ENCODE data around the gene TUBB4A. TPM values are rescaled to one million over a fixed set of nuclear protein-coding genes. Genes with fewer than 3 reads are reported as not detected.

TUBB4A gene
- total and polyA plus RNA-seq, 2 experiments from 2014 or later = 4.4 to 7.3 TPM

DNA sequence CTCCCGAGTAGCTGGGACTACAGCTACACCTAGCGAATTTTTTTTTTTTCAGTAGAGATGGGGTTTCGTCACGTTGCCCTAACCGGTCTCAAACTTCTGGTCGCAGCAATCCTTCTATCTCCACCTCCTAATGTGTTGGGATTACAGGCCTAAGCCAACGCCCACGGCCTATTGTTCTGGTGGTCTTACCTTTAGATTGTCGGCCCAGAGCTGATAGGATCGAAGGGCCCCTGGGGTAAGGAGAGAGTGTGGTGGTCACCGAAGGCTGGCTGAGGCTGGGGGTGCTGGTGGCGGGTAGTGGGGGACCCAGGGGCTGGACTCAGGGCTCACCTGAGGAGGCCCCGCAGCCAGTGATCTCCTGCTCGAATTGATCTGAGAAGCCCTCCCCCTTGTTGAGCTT, 31.0 kb downstream of the TUBB4A start:
- Histone ChIP-seq H4K20me1 (ENCODE audit: insufficient read depth, poor library complexity, severe bottlenecking) (no peaks in the 10 kb centered on the region), H3K79me2 (no peaks in the 10 kb centered on the region), H3K9me2 (replicated peaks; ENCODE audit: insufficient read depth) (no peaks in the 10 kb centered on the region), H3K4me1 (ENCODE audit: insufficient read depth) (peaks cover 7% of the 10 kb centered on the region), H3K4me3 (no peak overlapping the region), H3K27ac (no peak overlapping the region), H3K4me2 (no peak overlapping the region), H3K27me3 (no peaks in the 10 kb centered on the region), H3K9me3 (ENCODE audit: low read depth) (no peaks in the 10 kb centered on the region), H3K36me3 (replicated peaks; ENCODE audit: insufficient read depth, low read depth) (no peaks in the 10 kb centered on the region), H2AFZ (no peak overlapping the region)
- WGBS (ENCODE audit: low lambda C conversion rate, missing lambda C conversion rate) = 76% methylated on average over 12 of the region's 14 CpGs
- no peak for DNase-seq (ENCODE audit: low spot score)
- TF ChIP-seq EZH2 (IDR thresholded peaks at IDR 0.05; ENCODE audit: borderline replicate concordance) (no peak), EZH2phosphoT487 (IDR thresholded peaks at IDR 0.05; ENCODE audit: low read depth, severe bottlenecking, unreplicated experiment) (no peak)
- TF ChIP-seq, protein P1, sequence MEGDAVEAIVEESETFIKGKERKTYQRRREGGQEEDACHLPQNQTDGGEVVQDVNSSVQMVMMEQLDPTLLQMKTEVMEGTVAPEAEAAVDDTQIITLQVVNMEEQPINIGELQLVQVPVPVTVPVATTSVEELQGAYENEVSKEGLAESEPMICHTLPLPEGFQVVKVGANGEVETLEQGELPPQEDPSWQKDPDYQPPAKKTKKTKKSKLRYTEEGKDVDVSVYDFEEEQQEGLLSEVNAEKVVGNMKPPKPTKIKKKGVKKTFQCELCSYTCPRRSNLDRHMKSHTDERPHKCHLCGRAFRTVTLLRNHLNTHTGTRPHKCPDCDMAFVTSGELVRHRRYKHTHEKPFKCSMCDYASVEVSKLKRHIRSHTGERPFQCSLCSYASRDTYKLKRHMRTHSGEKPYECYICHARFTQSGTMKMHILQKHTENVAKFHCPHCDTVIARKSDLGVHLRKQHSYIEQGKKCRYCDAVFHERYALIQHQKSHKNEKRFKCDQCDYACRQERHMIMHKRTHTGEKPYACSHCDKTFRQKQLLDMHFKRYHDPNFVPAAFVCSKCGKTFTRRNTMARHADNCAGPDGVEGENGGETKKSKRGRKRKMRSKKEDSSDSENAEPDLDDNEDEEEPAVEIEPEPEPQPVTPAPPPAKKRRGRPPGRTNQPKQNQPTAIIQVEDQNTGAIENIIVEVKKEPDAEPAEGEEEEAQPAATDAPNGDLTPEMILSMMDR (IDR thresholded peaks at IDR 0.05; ENCODE audit: poor library complexity) = no peak

DNA sequence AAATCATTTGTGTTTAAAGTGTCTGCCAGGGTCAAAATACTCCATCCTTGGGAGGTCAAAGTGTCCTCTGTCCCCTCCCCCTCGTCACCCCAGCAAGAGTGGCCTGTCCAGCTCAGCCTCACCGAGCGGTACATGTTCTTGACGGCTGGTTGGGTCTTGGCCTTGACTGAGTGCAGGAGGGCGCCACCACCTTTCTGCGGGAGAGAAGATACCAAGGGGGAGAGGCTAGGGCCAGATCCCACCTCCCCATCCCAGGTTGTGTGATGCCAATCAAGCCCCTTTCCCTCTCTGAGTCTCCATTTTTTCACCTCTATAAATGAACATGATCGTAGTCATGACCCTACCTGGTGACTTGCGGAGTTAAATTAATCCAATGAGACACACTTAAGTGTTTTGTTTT, 31.9 kb downstream of the TUBB4A start:
- Histone ChIP-seq H3K27ac (no peak overlapping the region), H3K36me3 (replicated peaks; ENCODE audit: insufficient read depth, low read depth) (no peaks in the 10 kb centered on the region), H3K9me2 (replicated peaks; ENCODE audit: insufficient read depth) (no peaks in the 10 kb centered on the region), H3K27me3 (no peaks in the 10 kb centered on the region), H3K9me3 (ENCODE audit: low read depth) (no peaks in the 10 kb centered on the region), H3K4me3 (no peak overlapping the region), H2AFZ (no peak overlapping the region), H3K79me2 (peaks cover 7% of the 10 kb centered on the region), H3K4me1 (ENCODE audit: insufficient read depth) (no peaks in the 10 kb centered on the region), H4K20me1 (ENCODE audit: insufficient read depth, poor library complexity, severe bottlenecking) (peaks cover 4% of the 10 kb centered on the region), H3K4me2 (no peak overlapping the region)
- 84% methylated on average over 8 of the region's 8 CpGs for WGBS (ENCODE audit: low lambda C conversion rate, missing lambda C conversion rate)
- DNase-seq (ENCODE audit: low spot score) = no peak
- TF ChIP-seq, protein P1 (IDR thresholded peaks at IDR 0.05; ENCODE audit: poor library complexity) = no peak
- TF ChIP-seq EZH2 (IDR thresholded peaks at IDR 0.05; ENCODE audit: borderline replicate concordance) (no peak), EZH2phosphoT487 (IDR thresholded peaks at IDR 0.05; ENCODE audit: low read depth, severe bottlenecking, unreplicated experiment) (no peak)

DNA sequence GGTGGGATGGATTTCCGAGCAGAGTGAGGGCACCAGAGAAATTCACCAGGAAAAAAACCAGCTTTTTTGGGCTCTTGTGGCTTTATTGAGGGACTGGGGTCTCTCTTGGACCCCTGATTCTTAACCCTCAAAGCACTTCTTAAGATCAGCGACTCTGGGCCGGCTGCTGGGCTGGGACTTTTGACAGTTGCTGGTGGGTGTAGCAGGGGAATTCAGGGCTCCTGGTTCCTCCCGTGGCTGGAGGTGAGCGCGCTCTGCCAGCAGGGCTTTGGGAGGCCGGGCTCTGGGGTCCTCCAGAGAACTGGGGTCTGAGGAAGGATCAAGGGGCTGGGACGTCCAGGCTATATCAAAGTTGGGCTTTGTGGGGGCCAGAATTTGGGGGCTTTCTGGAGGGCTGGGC, 34.7 kb downstream of the TUBB4A start:
- Histone ChIP-seq H3K36me3 (replicated peaks; ENCODE audit: insufficient read depth, low read depth) (no peaks in the 10 kb centered on the region), H2AFZ (no peak overlapping the region), H3K4me2 (no peak overlapping the region), H3K27me3 (no peaks in the 10 kb centered on the region), H3K9me3 (ENCODE audit: low read depth) (no peaks in the 10 kb centered on the region), H3K9me2 (replicated peaks; ENCODE audit: insufficient read depth) (no peaks in the 10 kb centered on the region), H3K4me1 (ENCODE audit: insufficient read depth) (no peaks in the 10 kb centered on the region), H3K27ac (no peak overlapping the region), H4K20me1 (ENCODE audit: insufficient read depth, poor library complexity, severe bottlenecking) (peaks cover 4% of the 10 kb centered on the region), H3K79me2 (peaks cover 15% of the 10 kb centered on the region), H3K4me3 (no peak overlapping the region)
- DNase-seq (ENCODE audit: low spot score) = no peak
- TF ChIP-seq EZH2phosphoT487 (IDR thresholded peaks at IDR 0.05; ENCODE audit: low read depth, severe bottlenecking, unreplicated experiment) (no peak), EZH2 (IDR thresholded peaks at IDR 0.05; ENCODE audit: borderline replicate concordance) (no peak)
- TF ChIP-seq, protein P1 (IDR thresholded peaks at IDR 0.05; ENCODE audit: poor library complexity) = no peak
- WGBS (ENCODE audit: low lambda C conversion rate, missing lambda C conversion rate) = 89% methylated on average over 8 of the region's 8 CpGs
